Measurements from ENCODE around the gene STOM.

Gene STOM

DNA sequence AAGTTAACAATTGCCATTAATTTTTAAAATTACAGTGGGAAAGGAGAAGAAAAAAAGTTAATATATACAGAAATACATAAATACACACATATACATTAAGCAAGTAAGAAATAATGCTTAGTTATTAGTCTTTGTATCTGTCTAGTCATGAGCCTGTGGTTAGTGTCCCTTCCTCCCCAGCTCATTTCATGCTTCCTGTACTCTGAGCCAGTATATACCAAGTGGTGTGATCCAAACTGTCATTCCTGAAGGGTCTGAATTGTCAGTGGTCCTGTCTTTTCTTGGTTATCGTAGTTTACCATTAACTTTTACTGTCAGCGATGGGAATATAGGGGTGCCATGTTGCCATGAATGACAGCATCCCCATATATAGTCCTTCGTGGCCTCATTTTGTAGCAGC lies 24.2 kb upstream of the STOM start:
- Histone ChIP-seq H3K4me1 (ENCODE audit: control insufficient read depth, insufficient read depth, low read length) (no peaks in the 10 kb centered on the region), H3K9me3 (ENCODE audit: control insufficient read depth, insufficient read depth, low read depth, low read length) (no peaks in the 10 kb centered on the region), H3K4me3 (ENCODE audit: low read depth, low read length) (no peak overlapping the region), H3K36me3 (ENCODE audit: control insufficient read depth in 2 of 2, insufficient read depth in 1 of 2, low read length in 2 of 2) (no peaks in the 10 kb centered on the region), H3K27ac (ENCODE audit: extremely low read depth, low read depth, low read length) (no peak overlapping the region)
- TF ChIP-seq ZNF19 (tag by site-specific recombination; IDR thresholded peaks at IDR 0.05; ENCODE audit: low read depth), result no peak
- TF ChIP-seq, protein P1, sequence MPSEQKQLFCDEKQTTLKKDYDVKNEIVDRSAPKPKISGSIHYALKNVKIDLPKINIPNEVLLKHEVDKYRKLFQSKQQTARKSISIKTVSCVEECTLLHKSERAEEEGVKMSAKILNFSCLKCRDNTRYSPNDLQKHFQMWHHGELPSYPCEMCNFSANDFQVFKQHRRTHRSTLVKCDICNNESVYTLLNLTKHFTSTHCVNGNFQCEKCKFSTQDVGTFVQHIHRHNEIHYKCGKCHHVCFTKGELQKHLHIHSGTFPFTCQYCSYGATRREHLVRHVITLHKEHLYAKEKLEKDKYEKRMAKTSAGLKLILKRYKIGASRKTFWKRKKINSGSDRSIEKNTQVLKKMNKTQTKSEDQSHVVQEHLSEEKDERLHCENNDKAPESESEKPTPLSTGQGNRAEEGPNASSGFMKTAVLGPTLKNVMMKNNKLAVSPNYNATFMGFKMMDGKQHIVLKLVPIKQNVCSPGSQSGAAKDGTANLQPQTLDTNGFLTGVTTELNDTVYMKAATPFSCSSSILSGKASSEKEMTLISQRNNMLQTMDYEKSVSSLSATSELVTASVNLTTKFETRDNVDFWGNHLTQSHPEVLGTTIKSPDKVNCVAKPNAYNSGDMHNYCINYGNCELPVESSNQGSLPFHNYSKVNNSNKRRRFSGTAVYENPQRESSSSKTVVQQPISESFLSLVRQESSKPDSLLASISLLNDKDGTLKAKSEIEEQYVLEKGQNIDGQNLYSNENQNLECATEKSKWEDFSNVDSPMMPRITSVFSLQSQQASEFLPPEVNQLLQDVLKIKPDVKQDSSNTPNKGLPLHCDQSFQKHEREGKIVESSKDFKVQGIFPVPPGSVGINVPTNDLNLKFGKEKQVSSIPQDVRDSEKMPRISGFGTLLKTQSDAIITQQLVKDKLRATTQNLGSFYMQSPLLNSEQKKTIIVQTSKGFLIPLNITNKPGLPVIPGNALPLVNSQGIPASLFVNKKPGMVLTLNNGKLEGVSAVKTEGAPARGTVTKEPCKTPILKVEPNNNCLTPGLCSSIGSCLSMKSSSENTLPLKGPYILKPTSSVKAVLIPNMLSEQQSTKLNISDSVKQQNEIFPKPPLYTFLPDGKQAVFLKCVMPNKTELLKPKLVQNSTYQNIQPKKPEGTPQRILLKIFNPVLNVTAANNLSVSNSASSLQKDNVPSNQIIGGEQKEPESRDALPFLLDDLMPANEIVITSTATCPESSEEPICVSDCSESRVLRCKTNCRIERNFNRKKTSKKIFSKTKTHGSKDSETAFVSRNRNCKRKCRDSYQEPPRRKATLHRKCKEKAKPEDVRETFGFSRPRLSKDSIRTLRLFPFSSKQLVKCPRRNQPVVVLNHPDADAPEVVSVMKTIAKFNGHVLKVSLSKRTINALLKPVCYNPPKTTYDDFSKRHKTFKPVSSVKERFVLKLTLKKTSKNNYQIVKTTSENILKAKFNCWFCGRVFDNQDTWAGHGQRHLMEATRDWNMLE (tag by site-specific recombination; conservative IDR thresholded peaks at IDR 0.05; ENCODE audit: low read depth), result no peak
- TF ChIP-seq, protein P2, sequence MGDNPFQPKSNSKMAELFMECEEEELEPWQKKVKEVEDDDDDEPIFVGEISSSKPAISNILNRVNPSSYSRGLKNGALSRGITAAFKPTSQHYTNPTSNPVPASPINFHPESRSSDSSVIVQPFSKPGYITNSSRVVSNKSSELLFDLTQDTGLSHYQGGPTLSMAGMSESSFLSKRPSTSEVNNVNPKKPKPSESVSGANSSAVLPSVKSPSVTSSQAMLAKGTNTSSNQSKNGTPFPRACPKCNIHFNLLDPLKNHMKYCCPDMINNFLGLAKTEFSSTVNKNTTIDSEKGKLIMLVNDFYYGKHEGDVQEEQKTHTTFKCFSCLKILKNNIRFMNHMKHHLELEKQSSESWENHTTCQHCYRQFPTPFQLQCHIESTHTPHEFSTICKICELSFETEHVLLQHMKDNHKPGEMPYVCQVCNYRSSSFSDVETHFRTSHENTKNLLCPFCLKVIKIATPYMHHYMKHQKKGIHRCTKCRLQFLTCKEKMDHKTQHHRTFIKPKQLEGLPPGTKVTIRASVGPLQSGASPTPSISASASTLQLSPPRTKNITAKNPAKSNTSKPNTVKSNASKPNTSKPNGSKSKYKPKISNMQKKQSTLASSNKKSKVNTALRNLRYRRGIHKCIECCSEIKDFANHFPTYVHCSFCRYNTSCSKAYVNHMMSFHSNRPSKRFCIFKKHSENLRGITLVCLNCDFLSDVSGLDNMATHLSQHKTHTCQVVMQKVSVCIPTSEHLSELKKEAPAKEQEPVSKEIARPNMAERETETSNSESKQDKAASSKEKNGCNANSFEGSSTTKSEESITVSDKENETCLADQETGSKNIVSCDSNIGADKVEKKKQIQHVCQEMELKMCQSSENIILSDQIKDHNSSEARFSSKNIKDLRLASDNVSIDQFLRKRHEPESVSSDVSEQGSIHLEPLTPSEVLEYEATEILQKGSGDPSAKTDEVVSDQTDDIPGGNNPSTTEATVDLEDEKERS (tag by site-specific recombination; IDR thresholded peaks at IDR 0.05), result no peak
- no peak for TF ChIP-seq GLI2 (tag by site-specific recombination; IDR thresholded peaks at IDR 0.05; ENCODE audit: borderline replicate concordance, low read depth)
- no peak for TF ChIP-seq ZNF423 (tag by site-specific recombination; IDR thresholded peaks at IDR 0.05)
- ChIA-PET CTCF (interaction anchor here (0.8 to 4.4 kb wide), 5 partner anchors 8 to 412 kb away, joined by 3 to 47 read pairs (median 5); no protein-coding TSS in a partner anchor), POLR2A (no interaction called here)

DNA sequence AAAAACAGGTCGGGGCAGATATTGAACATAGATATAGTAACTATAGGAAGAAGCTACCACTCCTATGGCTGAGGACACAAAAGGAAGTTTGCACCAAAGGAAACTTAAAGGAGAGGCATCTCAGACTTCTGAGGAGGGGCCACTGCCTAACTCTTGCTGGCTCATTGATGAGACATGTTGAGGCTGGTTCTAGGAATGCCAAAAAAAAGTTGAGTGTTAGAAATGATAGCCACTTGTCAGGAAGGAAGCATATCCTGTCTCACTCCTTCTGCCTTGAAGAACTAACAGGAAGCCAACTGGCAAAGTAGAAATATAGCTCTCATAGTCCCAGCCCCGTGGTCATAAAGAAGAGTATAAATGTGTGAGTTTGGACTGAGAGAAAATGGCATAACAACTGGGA lies 23.3 kb upstream of the STOM start:
- POLR2A ChIA-PET, result interaction anchor here (0.7 kb wide), 1 partner anchor 207 kb away, joined by 11 read pairs; no protein-coding TSS in a partner anchor
- CTCF ChIA-PET, result interaction anchor here (0.7 to 4.4 kb wide), 6 partner anchors 9 to 411 kb away, joined by 4 to 47 read pairs (median 4); no protein-coding TSS in a partner anchor

DNA sequence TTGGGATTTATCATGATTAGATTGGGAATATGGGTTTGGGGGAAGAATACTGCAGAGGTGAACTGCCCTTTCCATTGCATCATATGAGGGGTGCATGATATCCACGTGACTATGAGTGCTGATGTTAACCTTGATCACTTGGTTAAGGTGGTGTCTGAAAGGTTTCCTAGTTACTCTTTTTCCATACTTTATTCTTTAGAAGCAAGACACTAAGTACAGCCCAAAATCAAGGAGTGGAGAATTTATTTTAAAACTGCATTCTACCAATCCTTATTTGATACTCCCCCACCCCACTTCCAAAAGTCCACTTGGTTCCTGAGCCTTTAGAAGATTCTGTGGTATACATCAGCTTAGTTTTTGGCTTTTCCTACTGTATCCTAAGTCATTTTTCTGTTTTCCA lies 20.3 kb upstream of the STOM start:
- H3K4me1 ChIP-seq (ENCODE audit: control insufficient read depth, insufficient read depth, low read length), result no peaks in the 10 kb centered on the region
- H3K9me3 ChIP-seq (ENCODE audit: control insufficient read depth, insufficient read depth, low read depth, low read length), result no peaks in the 10 kb centered on the region
- ChIA-PET POLR2A (no interaction called here), CTCF (interaction anchor here (0.7 to 3.0 kb wide), 5 partner anchors 7 to 70 kb away, joined by 3 to 15 read pairs (median 7); no protein-coding TSS in a partner anchor)
- H3K36me3 ChIP-seq (ENCODE audit: control insufficient read depth in 2 of 2, insufficient read depth in 1 of 2, low read length in 2 of 2), result no peaks in the 10 kb centered on the region
- H3K27ac ChIP-seq (ENCODE audit: extremely low read depth, low read depth, low read length), result no peak overlapping the region
- H3K4me3 ChIP-seq (ENCODE audit: low read depth, low read length), result no peak overlapping the region
- TF ChIP-seq ZNF510 (tag by site-specific recombination; IDR thresholded peaks at IDR 0.05; ENCODE audit: insufficient replicate concordance) (no peak), KLF7 (tag by site-specific recombination; IDR thresholded peaks at IDR 0.05; ENCODE audit: borderline replicate concordance) (no peak)
- TF ChIP-seq, protein P3, sequence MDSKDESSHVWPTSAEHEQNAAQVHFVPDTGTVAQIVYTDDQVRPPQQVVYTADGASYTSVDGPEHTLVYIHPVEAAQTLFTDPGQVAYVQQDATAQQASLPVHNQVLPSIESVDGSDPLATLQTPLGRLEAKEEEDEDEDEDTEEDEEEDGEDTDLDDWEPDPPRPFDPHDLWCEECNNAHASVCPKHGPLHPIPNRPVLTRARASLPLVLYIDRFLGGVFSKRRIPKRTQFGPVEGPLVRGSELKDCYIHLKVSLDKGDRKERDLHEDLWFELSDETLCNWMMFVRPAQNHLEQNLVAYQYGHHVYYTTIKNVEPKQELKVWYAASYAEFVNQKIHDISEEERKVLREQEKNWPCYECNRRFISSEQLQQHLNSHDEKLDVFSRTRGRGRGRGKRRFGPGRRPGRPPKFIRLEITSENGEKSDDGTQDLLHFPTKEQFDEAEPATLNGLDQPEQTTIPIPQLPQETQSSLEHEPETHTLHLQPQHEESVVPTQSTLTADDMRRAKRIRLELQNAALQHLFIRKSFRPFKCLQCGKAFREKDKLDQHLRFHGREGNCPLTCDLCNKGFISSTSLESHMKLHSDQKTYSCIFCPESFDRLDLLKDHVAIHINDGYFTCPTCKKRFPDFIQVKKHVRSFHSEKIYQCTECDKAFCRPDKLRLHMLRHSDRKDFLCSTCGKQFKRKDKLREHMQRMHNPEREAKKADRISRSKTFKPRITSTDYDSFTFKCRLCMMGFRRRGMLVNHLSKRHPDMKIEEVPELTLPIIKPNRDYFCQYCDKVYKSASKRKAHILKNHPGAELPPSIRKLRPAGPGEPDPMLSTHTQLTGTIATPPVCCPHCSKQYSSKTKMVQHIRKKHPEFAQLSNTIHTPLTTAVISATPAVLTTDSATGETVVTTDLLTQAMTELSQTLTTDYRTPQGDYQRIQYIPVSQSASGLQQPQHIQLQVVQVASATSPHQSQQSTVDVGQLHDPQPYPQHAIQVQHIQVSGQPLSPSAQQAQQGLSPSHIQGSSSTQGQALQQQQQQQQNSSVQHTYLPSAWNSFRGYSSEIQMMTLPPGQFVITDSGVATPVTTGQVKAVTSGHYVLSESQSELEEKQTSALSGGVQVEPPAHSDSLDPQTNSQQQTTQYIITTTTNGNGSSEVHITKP (tag by site-specific recombination; IDR thresholded peaks at IDR 0.05), result peak; percentile 75

More for the DNA sequence above, 23.3 kb upstream of the STOM start:
- no peak for TF ChIP-seq ZNF433 (tag by site-specific recombination; IDR thresholded peaks at IDR 0.05; ENCODE audit: low read depth)
- TF ChIP-seq ZBTB1 (tag by site-specific recombination; IDR thresholded peaks at IDR 0.05), result no peak
- no peak for TF ChIP-seq KLF1 (tag by site-specific recombination; IDR thresholded peaks at IDR 0.05)
- no peaks in the 10 kb centered on the region for H3K4me1 ChIP-seq (ENCODE audit: control insufficient read depth, insufficient read depth, low read length)
- H3K4me3 ChIP-seq (ENCODE audit: low read depth, low read length), result no peak overlapping the region
- no peaks in the 10 kb centered on the region for H3K36me3 ChIP-seq (ENCODE audit: control insufficient read depth in 2 of 2, insufficient read depth in 1 of 2, low read length in 2 of 2)
- no peaks in the 10 kb centered on the region for H3K9me3 ChIP-seq (ENCODE audit: control insufficient read depth, insufficient read depth, low read depth, low read length)
- no peak overlapping the region for H3K27ac ChIP-seq (ENCODE audit: extremely low read depth, low read depth, low read length)
